Lung (tissue), 12 donors: ENCODE measurements around the gene ZNF408. TPM values are rescaled to one million over a fixed set of nuclear protein-coding genes. Genes with fewer than 3 reads are reported as not detected.

Experiments
- ATAC-seq: fragments of 200-7000 bp; cut with Tn5 transposase; one replicate; pipeline ENCODE4 v1.9.1; 2020; ENCODE audit warnings: moderate number of reproducible peaks; ENCODE audit not compliant: insufficient read depth, low FRiP score
- DNase-seq, 3 donors: peaks; one replicate each; pipeline ENCODE4 v3.0.0-alpha.2; 2013 to 2017
- H3K27ac ChIP-seq, 2 donors: one replicate each; pipeline ENCODE4 v1.5.1; 2013; ENCODE audit warnings: mild to moderate bottlenecking in 2 of 2, moderate library complexity in 2 of 2, control low read depth in 1 of 2, inconsistent platforms in 1 of 2, low read depth in 1 of 2, low read length in 1 of 2
- H3K27me3 ChIP-seq, 3 donors: one replicate each; pipeline ENCODE4 v1.5.1; 2013; ENCODE audit warnings: low read length in 2 of 3; ENCODE audit not compliant: control insufficient read depth in 3 of 3, insufficient read depth in 3 of 3
- H3K36me3 ChIP-seq, 4 donors: one replicate each; pipeline ENCODE4 v1.5.1; 2013; ENCODE audit warnings: low read length in 4 of 4, mild to moderate bottlenecking in 1 of 4, moderate library complexity in 1 of 4; ENCODE audit not compliant: control insufficient read depth in 4 of 4, insufficient read depth in 4 of 4
- H3K4me1 ChIP-seq, 5 donors: one replicate each; pipeline ENCODE4 v1.5.1; 2013; ENCODE audit warnings: low read length in 5 of 5, mild to moderate bottlenecking in 2 of 5, moderate library complexity in 1 of 5; ENCODE audit not compliant: control insufficient read depth in 5 of 5, insufficient read depth in 5 of 5
- H3K4me3 ChIP-seq: one replicate; pipeline ENCODE4 v1.5.1; 2013; ENCODE audit warnings: mild to moderate bottlenecking, control low read depth, moderate library complexity
- H3K9ac ChIP-seq, 2 donors: one replicate each; pipeline ENCODE4 v1.5.1; 2013; ENCODE audit warnings: low read length in 2 of 2, control low read depth in 1 of 2; ENCODE audit not compliant: insufficient read depth in 1 of 2
- H3K9me3 ChIP-seq, 4 donors: one replicate each; pipeline ENCODE4 v1.5.1; 2013; ENCODE audit warnings: low read length in 3 of 4, mild to moderate bottlenecking in 1 of 4, moderate library complexity in 1 of 4; ENCODE audit not compliant: control insufficient read depth in 4 of 4, insufficient read depth in 3 of 4
- WGBS, 2 donors: extraction: QIAGEN DNeasy Blood & Tissue Kit; methylation state at CpG; one replicate each; pipeline ENCODE4 v1.1.7; 2013; 5-methylcytosine and 5-hydroxymethylcytosine counted together
- polyA plus RNA-seq, 2 donors: library from polyadenylated mRNA; stranded (reverse); fragments of 200-250 nt; gene quantifications; one replicate each; pipeline ENCODE4 v1.2.1, GENCODE V29; 2013
- total RNA-seq, 2 donors: library from RNA; depleted of rRNA in 1 of 2; stranded (reverse); fragments of >200 nt in 1 of 2; gene quantifications; one replicate each; pipeline ENCODE4 v1.2.1, GENCODE V29; 2014 to 2021
- TF ChIP-seq, protein P1 (sequence below): IDR thresholded peaks from 2 replicates; pipeline ENCODE4 v1.5.1; 2012; ENCODE audit warnings: mild to moderate bottlenecking; ENCODE audit errors: control extremely low read depth, extremely low read depth
- donor health status: control.
- donor health status: control.
- donor health status: Bipolar disorder and iron deficiency.
- donor health status: healthy.
- donor health status: DM: yes; HTN: yes; CAD: no.

Gene ZNF408
- total and polyA plus RNA-seq, 4 donors = 3.2 to 12.7 (median 6.9) TPM

DNA sequence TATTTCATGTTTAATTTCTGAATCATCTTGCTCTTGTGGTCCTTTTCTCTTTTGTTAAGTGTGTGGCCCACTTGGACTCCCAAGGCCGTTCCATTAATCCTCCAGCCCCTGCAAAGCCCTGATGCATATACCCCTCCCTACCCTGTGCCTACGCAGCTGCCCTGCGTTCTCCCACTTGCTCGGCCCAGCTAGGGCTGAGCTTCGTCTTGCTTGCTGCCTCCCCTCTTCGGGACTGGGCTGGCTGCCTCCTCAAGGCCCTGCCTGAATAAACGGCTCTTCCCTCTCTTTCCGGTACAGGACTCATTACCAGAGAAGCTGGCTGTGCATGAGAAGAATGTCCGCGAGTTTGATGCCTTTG lies 28.9 kb upstream of the ZNF408 start:
- Histone ChIP-seq H3K4me3 (no peak overlapping the region), H3K9me3 (no peaks in the 10 kb centered on the region), H3K27ac (peak overlapping the region in 1 of 2 donors; percentile 23), H3K27me3 (no peaks in the 10 kb centered on the region), H3K36me3 (peaks cover 29 to 56% (median 35%) of the 10 kb centered on the region in 4 donors), H3K4me1 (peaks cover 7 to 25% (median 11%) of the 10 kb centered on the region in 5 donors), H3K9ac (no peak overlapping the region)
- no peak for ATAC-seq
- TF ChIP-seq, protein P1, sequence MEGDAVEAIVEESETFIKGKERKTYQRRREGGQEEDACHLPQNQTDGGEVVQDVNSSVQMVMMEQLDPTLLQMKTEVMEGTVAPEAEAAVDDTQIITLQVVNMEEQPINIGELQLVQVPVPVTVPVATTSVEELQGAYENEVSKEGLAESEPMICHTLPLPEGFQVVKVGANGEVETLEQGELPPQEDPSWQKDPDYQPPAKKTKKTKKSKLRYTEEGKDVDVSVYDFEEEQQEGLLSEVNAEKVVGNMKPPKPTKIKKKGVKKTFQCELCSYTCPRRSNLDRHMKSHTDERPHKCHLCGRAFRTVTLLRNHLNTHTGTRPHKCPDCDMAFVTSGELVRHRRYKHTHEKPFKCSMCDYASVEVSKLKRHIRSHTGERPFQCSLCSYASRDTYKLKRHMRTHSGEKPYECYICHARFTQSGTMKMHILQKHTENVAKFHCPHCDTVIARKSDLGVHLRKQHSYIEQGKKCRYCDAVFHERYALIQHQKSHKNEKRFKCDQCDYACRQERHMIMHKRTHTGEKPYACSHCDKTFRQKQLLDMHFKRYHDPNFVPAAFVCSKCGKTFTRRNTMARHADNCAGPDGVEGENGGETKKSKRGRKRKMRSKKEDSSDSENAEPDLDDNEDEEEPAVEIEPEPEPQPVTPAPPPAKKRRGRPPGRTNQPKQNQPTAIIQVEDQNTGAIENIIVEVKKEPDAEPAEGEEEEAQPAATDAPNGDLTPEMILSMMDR = no peak
- WGBS, 2 donors = 87 to 88% methylated on average over 10 of the region's 10 CpGs
- no peak for DNase-seq

DNA sequence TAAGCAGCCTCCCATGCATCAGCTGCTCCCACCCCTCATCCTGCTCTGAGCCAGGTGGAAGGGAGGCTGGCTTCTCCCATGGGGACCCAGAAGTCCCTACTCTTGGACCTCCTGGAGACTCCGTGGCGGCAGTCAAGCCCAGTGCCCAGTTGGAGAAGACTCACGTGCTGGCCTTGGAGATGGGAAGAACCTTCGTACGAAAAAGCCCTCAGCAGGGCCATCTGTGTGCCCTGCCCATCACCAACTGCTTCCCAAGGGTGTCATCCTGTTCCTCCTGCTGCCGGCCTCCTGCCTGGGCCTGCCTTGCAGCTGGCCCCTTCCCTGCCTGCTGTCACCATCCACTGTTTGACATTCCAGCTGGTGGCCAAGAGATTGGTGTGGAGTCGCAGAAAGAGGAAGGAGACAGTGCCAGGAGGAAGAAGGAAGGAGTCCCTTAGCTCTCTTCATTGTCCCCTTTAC lies 28.4 kb upstream of the ZNF408 start:
- H3K4me3 ChIP-seq = no peak overlapping the region
- H3K9me3 ChIP-seq = no peaks in the 10 kb centered on the region
- WGBS, 2 donors = 49 to 83% methylated on average over 6 of the region's 7 CpGs
- ATAC-seq = no peak
- H3K27me3 ChIP-seq = no peaks in the 10 kb centered on the region
- H3K36me3 ChIP-seq = peaks cover 29 to 56% (median 37%) of the 10 kb centered on the region in 4 donors
- H3K9ac ChIP-seq = no peak overlapping the region
- H3K4me1 ChIP-seq = peaks cover 2 to 20% (median 11%) of the 10 kb centered on the region in 5 donors
- TF ChIP-seq, protein P1 = no peak
- no peak overlapping the region for H3K27ac ChIP-seq
- no peak for DNase-seq

GRCh38 chr11:46673713-46674462 lies 26.9 kb upstream of the ZNF408 start:
- Histone ChIP-seq H3K4me1 (peaks cover 2 to 16% (median 11%) of the 10 kb centered on the region in 5 donors), H3K4me3 (no peak overlapping the region), H3K27me3 (no peaks in the 10 kb centered on the region), H3K9ac (no peak overlapping the region), H3K9me3 (no peaks in the 10 kb centered on the region), H3K27ac (peak overlapping the region in 1 of 2 donors; percentile 90), H3K36me3 (peaks cover 24 to 55% (median 28%) of the 10 kb centered on the region in 4 donors)
- DNase-seq (no peak), ATAC-seq (no peak)
- WGBS, 2 donors = 79 to 83% methylated on average over 6 of the region's 6 CpGs
- TF ChIP-seq, protein P1 = no peak
